Coronary artery (tissue), 2 donors: ENCODE measurements around the gene NXPH4.
A peak's percentile ranks its signal among the peaks of the same experiment; 100 is the strongest.

Experiments
- DNase-seq: peaks from one replicate; pipeline ENCODE4 v3.0.0-alpha.2; 2017; ENCODE audit warnings: low spot score
- H3K27ac ChIP-seq, 2 donors: fragments of 200-600 bp; sonication (generic); one replicate each; pipeline ENCODE4 v1.5.1; 2016 to 2019
- H3K4me3 ChIP-seq: fragments of 200-600 bp; sonication (generic); 2 replicates; pipeline ENCODE4 v1.5.1; 2016; ENCODE audit warnings: mild to moderate bottlenecking, moderate library complexity
- TF ChIP-seq, protein P1 (sequence below): fragments of 200-600 bp; sonication (generic); IDR thresholded peaks from one replicate; pipeline ENCODE4 v1.5.1; 2019; ENCODE audit warnings: antibody characterized with exemption

Gene NXPH4

DNA sequence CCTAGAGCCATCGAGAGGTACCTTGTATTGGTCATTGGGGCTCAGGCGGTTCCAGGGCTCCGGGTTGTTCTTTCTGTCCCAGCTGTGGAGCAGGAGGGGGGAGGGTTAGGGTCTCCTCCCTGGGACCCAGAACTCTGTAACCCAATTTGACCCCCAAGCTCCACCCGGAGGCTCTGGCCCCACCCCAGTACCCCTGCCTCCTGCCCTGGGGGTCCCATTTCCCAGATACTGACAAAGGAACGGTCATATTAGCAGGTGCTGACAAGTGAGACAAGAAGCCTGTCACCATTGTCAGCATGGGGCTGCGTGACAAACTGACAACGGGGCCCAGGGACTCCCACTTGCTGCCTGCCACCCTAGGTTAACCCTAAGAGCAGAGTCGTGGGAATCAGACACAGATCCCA lies 19.1 kb downstream of the NXPH4 start:
- peak overlapping the region; percentile 55 for H3K4me3 ChIP-seq
- H3K27ac ChIP-seq: peak overlapping the region; percentile 58 to 87
- TF ChIP-seq, protein P1, sequence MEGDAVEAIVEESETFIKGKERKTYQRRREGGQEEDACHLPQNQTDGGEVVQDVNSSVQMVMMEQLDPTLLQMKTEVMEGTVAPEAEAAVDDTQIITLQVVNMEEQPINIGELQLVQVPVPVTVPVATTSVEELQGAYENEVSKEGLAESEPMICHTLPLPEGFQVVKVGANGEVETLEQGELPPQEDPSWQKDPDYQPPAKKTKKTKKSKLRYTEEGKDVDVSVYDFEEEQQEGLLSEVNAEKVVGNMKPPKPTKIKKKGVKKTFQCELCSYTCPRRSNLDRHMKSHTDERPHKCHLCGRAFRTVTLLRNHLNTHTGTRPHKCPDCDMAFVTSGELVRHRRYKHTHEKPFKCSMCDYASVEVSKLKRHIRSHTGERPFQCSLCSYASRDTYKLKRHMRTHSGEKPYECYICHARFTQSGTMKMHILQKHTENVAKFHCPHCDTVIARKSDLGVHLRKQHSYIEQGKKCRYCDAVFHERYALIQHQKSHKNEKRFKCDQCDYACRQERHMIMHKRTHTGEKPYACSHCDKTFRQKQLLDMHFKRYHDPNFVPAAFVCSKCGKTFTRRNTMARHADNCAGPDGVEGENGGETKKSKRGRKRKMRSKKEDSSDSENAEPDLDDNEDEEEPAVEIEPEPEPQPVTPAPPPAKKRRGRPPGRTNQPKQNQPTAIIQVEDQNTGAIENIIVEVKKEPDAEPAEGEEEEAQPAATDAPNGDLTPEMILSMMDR: no peak
- DNase-seq: no peak

DNA sequence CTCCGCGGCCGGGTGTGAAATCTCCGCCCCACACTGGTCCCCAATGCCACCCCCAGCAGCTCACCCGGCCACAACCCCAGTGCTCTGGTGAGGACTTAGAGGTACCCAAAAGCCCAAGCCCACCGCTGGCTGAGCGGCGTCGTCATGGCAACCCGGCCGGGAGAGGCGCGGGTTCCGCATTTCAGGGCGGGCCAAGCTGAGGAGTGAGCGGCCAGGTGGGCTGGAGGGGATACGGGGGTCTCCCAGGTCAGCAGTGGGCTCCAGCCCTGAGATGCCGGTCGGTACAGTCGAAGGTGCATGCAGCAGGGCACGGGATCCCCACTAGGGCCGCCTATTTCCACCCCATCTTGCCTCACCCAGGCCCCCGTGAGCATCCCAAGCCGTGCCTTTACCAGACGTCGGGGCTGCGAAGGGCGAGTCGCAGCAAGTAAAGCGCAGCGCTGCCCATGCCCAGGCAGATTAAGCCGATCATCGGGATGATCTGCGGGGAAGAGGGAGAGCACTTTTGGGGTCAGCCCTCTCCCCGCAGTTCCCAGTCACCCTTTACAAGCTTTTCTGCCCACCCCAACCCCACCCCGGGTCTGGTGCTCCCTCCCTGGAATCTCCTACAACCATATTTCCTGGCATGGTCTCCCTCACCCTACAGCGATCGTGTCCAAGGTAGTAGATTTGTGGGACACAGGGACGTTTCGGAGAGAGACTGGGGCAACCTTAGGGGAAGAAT lies 19.8 kb downstream of the NXPH4 start:
- TF ChIP-seq, protein P1: no peak
- H3K4me3 ChIP-seq: peak overlapping the region; percentile 55
- DNase-seq: no peak
- H3K27ac ChIP-seq: peak overlapping the region; percentile 58 to 87

DNA sequence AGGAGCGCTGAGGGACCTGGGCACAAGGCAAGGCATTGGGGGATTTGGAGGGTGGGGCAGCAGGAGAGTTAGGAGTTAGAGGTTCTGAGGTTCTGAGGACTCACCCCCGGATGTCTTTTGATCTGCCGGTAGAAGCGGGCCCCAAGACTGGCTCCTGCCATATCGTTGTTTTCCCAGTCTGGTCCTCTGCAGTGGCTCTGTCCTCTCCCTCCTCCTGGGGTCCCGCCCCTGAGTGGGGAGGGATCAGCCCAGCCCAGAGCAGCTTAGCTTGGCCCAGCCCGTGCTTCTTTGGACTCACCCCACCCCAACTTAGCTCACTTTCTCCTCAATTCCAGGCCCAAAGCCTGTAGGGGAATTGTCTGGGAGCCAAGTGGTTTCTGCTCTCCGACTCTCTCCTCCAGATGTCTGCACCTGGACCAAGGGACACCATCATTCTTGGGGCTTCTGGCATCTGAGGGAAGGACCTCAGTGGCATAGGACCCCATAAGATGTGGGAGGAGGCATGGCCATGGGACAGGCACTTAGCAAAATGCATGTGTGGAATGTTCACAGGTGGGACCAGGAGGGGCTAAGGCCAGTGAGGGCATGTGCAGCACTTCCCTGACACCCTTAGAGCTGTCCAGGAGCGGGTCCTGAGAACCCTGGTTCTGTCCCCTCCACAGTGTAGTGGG lies 20.5 kb downstream of the NXPH4 start:
- DNase-seq: no peak
- H3K27ac ChIP-seq: peak overlapping the region in 1 of 2 donors; percentile 87
- TF ChIP-seq, protein P1: no peak
- H3K4me3 ChIP-seq: peak overlapping the region; percentile 55

DNA sequence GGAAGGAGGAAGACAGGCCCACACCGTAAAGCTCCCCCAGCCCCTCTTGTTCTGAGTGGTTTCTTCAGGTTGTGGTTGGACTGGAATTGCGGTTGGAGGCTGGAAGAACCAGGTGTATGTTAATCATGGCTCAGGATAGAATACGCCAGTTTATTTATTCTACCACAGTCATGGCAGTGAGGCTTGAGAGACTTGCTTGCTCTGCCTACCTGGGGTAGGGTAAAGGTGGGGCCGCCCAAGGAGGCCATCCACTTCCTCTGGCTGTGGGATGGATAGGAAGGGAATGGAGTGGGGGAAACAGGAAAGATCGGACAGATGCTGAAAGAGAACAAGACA lies 21.0 kb downstream of the NXPH4 start:
- H3K4me3 ChIP-seq: peak overlapping the region; percentile 68
- H3K27ac ChIP-seq: peak overlapping the region in 1 of 2 donors; percentile 87
- DNase-seq: no peak
- TF ChIP-seq, protein P1: no peak

DNA sequence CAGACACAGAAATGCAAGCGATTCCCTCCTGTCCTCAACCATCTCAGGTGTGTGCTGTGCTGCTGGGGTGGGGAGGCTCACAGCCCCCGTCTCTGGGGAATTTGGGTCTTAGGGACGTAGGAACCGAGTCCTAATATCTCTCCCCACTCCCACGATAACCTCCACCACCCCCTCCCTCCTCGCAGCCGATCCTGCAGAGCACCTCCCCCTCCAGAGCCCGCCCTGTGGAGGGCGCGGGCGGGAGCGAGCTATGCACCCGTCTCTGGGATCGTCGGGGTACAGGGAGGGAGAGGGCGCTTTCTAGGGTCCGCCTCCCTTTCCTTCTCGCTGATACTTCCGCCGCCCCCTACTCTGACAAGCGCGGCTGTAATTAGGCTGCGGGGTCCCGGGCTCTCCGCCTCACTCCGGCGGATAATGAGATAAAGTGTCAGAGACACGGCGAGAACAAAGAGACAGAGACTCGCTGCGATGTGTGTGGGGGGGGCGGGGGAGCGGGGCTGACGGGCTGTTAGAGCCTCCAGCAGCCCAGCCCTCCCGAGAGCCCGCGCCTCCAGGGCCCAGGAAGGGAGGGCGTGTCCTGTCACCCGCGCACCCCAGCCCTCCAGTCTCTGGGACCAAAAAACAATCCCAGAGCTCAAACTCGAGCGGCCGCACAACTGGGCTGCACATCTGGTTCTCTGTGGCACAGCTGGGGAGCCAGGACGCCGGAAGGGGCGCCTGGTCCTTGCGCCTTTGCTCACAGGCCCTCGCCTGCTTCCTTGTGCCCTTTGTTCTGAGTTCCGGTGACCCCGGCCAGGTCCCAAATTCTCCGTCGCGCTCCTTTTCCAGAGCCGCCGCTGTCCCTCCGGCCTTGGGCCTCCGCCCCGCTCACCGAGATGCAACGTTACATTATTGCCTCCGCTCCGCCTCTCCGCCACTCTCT lies 21.6 kb downstream of the NXPH4 start:
- Histone ChIP-seq H3K4me3 (peak overlapping the region; percentile 68), H3K27ac (peak overlapping the region in 1 of 2 donors; percentile 87)
- DNase-seq: peak; percentile 76
- TF ChIP-seq, protein P1: no peak

DNA sequence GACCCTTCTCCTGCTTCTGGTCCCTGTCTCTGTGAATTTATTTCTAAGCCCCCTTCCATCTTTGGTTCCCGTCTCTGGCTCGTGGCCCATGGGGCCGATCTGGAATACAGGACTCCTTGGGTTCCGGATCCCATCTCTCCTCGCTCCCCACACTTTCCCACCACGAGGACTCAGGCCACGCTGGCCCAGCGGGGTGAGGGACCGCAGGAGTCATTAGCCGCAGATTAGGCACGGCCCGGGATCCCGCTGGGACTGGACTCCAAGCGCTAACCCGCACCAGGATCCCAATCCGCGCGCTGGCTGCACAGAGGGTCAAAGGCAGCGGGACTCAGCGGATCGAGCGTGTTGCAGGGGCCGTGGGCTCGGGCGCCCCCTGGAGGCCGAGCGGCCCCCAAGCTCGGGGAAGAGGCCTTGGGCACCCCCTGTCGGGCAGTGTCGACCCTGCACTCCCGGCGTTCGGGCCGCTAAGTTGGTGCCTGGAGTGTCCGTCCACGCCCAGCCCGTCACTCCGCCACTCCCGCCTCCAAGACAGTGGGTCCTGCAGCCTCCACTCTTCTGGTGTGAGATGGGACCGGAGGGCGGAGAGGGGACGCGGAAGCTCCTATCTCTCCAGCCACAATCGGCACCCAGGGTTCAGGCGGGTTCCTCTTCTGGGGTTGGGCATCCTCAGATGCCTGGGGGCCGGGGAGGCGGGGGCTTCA lies 22.4 kb downstream of the NXPH4 start:
- peak; percentile 90 for DNase-seq
- Histone ChIP-seq H3K4me3 (peak overlapping the region; percentile 68), H3K27ac (peak overlapping the region in 1 of 2 donors; percentile 87)
- TF ChIP-seq, protein P1: peak; percentile 100
